OCI-LY7 (cell line): ENCODE results near the gene UGT1A4. TPM values are rescaled to one million over a fixed set of nuclear protein-coding genes. Genes with fewer than 3 reads are reported as not detected.

Experiments used
- BruUV-seq: library from RNA; stranded (reverse); fragments of 400-500 nt; replicated peaks from 2 replicates; lab custom pipeline; 2021; lab: Mats Ljungman, UMichigan
- CTCF ChIA-PET: fragments of 300-600 bp; sonication (Branson Sonifier 250); formaldehyde crosslinking; loops from one replicate; lab custom pipeline; 2022; ENCODE audit warnings: antibody characterized with exemption; ENCODE audit not compliant: unreplicated experiment; lab: Charles Lee
- POLR2A ChIA-PET: fragments of 300-600 bp; sonication (Branson Sonifier 250); formaldehyde crosslinking; loops from one replicate; lab custom pipeline; 2022; ENCODE audit warnings: antibody characterized with exemption; lab: Charles Lee
- DNase-seq: peaks from one replicate; pipeline ENCODE4 v3.0.0-alpha.2; 2015; ENCODE audit warnings: low spot score
- H2AFZ ChIP-seq: fragments of 200-600 bp; sonication (generic), shearing (Covaris generic); 2 replicates; pipeline ENCODE4 v1.6.1; 2014; ENCODE audit warnings: mild to moderate bottlenecking, antibody characterized with exemption, low read length, moderate library complexity
- H3K27ac ChIP-seq: fragments of 200-600 bp; sonication (generic); 2 replicates; pipeline ENCODE4 v1.5.1; 2014; ENCODE audit warnings: mixed run types, low read depth, mild to moderate bottlenecking, moderate library complexity, low read length, inconsistent platforms; ENCODE audit not compliant: poor library complexity, severe bottlenecking
- H3K36me3 ChIP-seq: fragments of 200-600 bp; sonication (generic); 2 replicates; pipeline ENCODE4 v1.6.1; 2014; ENCODE audit warnings: mild to moderate bottlenecking, antibody characterized with exemption, low read length, moderate library complexity, mixed read lengths; ENCODE audit not compliant: insufficient read depth
- H3K4me1 ChIP-seq: fragments of 200-600 bp; sonication (generic); 2 replicates; pipeline ENCODE4 v1.5.1; 2014; ENCODE audit warnings: mild to moderate bottlenecking, low read length; ENCODE audit not compliant: insufficient read depth, poor library complexity, severe bottlenecking
- H3K4me2 ChIP-seq: fragments of 200-600 bp; sonication (generic); 2 replicates; pipeline ENCODE4 v1.6.1; 2014; ENCODE audit warnings: mild to moderate bottlenecking, low read length
- H3K4me3 ChIP-seq: fragments of 200-600 bp; sonication (generic); 2 replicates; pipeline ENCODE4 v1.5.1; 2014; ENCODE audit warnings: mild to moderate bottlenecking, low read depth, low read length; ENCODE audit not compliant: poor library complexity, severe bottlenecking
- H3K79me2 ChIP-seq: fragments of 200-600 bp; sonication (generic); 2 replicates; pipeline ENCODE4 v1.6.1; 2016; ENCODE audit warnings: low read depth, mild to moderate bottlenecking, low read length, moderate library complexity, mixed read lengths; ENCODE audit not compliant: insufficient read depth
- H3K9me2 ChIP-seq: fragments of 200-600 bp; sonication (generic); 2 replicates; pipeline ENCODE4 v1.6.1; 2016; ENCODE audit warnings: mild to moderate bottlenecking, low read length, mixed read lengths; ENCODE audit not compliant: insufficient read depth
- H3K9me3 ChIP-seq: fragments of 200-600 bp; sonication (generic); 2 replicates; pipeline ENCODE4 v1.6.1; 2014; ENCODE audit warnings: mild to moderate bottlenecking, mixed run types, low read length, mixed read lengths
- H4K20me1 ChIP-seq: fragments of 200-600 bp; sonication (generic); 2 replicates; pipeline ENCODE4 v1.6.1; 2014; ENCODE audit warnings: mild to moderate bottlenecking, antibody characterized with exemption, low read length, moderate library complexity, mixed read lengths; ENCODE audit not compliant: insufficient read depth
- EZH2phosphoT487 ChIP-seq: fragments of 200-600 bp; sonication (generic); IDR thresholded peaks from 2 replicates; pipeline ENCODE4 v1.6.1; 2018; ENCODE audit warnings: low read depth, borderline replicate concordance, mild to moderate bottlenecking, mixed run types, antibody characterized with exemption, low read length, moderate library complexity, mixed read lengths
- intact Hi-C: fragments of 100-400 bp; cut with micrococcal nuclease; formaldehyde crosslinking; loops from one replicate; pipeline ENCODE4 v1.10.0; 2022; ENCODE audit not compliant: unreplicated experiment
- total RNA-seq, 2 experiments: library from RNA; depleted of rRNA in 1 of 2; stranded (reverse); fragments of >200 nt in 1 of 2; shearing (Covaris generic) in 1 of 2; gene quantifications; 2 replicates each; pipeline ENCODE4 v1.2.3, GENCODE V29; 2014 to 2022
- TF ChIP-seq, protein P1 (sequence below): fragments of 200-600 bp; sonication (generic); conservative IDR thresholded peaks from 2 replicates; pipeline ENCODE4 v1.5.1; 2014; ENCODE audit warnings: mild to moderate bottlenecking, antibody characterized with exemption, low read length, moderate library complexity, mixed read lengths

The UGT1A4 gene
- total RNA-seq, 2 experiments from 2014 or later: not detected

- intact Hi-C loops: no loop called here
- no peaks in the 10 kb centered on the region for H3K4me1 ChIP-seq
- no peak overlapping the region for H3K4me2 ChIP-seq
- H4K20me1 ChIP-seq: no peaks in the 10 kb centered on the region
- no peak for DNase-seq
- H3K9me2 ChIP-seq: no peaks in the 10 kb centered on the region
- no peaks in the 10 kb centered on the region for H3K9me3 ChIP-seq
- no peak overlapping the region for H3K27ac ChIP-seq
- no peaks in the 10 kb centered on the region for H3K36me3 ChIP-seq
- no peaks in the 10 kb centered on the region for H3K79me2 ChIP-seq
- TF ChIP-seq EZH2phosphoT487: no peak
- TF ChIP-seq, protein P1, sequence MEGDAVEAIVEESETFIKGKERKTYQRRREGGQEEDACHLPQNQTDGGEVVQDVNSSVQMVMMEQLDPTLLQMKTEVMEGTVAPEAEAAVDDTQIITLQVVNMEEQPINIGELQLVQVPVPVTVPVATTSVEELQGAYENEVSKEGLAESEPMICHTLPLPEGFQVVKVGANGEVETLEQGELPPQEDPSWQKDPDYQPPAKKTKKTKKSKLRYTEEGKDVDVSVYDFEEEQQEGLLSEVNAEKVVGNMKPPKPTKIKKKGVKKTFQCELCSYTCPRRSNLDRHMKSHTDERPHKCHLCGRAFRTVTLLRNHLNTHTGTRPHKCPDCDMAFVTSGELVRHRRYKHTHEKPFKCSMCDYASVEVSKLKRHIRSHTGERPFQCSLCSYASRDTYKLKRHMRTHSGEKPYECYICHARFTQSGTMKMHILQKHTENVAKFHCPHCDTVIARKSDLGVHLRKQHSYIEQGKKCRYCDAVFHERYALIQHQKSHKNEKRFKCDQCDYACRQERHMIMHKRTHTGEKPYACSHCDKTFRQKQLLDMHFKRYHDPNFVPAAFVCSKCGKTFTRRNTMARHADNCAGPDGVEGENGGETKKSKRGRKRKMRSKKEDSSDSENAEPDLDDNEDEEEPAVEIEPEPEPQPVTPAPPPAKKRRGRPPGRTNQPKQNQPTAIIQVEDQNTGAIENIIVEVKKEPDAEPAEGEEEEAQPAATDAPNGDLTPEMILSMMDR: no peak
- no peak overlapping the region for H3K4me3 ChIP-seq
- ChIA-PET POLR2A (no interaction called here), CTCF (no interaction called here)
- BruUV-seq: no TSS peak
- H2AFZ ChIP-seq: no peak overlapping the region
Measured at GRCh38 chr2:233792720-233793119, 74.2 kb downstream of the UGT1A4 start.

DNA sequence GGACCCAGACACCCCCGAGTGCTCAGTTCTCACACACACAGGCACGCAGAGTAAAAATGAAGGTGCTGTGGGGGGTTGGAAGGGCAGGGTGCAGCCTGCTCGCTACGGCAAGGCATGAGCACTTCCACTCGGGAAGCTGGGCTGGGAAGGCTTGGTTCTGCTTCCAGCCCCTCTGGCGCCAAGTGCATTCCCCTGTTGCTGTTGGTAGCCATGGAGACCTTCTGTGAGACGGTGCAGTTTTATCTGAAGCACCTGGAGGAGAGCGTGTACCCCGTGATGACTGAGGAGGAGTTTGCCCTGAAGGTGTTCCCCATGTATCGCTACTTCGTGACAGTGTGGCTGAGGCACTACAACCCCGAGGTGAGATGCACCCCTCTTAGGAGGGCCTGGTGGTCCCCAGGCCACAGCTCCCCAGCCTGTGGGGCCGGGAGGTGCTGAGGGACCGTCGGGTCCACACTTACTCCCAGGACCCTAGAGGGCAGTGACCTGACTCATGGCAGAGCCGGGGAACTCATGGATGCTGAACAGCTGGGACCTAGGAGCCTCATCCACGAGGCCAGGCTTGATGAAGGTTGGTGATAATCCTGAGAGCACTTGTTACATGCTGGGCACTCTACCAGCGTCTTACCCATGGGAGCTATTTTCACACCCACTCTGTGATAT lies 75.1 kb downstream of the UGT1A4 start:
- no peaks in the 10 kb centered on the region for H3K79me2 ChIP-seq
- CTCF ChIA-PET: interaction anchor here (0.6 kb wide), 1 partner anchor 1444 kb away, joined by 3 read pairs; no protein-coding TSS in a partner anchor
- H3K36me3 ChIP-seq: no peaks in the 10 kb centered on the region
- H2AFZ ChIP-seq: no peak overlapping the region
- intact Hi-C loops: no loop called here
- H3K9me3 ChIP-seq: no peaks in the 10 kb centered on the region
- POLR2A ChIA-PET: no interaction called here
- no peaks in the 10 kb centered on the region for H3K9me2 ChIP-seq
- TF ChIP-seq EZH2phosphoT487: no peak
- TF ChIP-seq, protein P1: no peak
- no peaks in the 10 kb centered on the region for H4K20me1 ChIP-seq
- H3K4me2 ChIP-seq: no peak overlapping the region
- no peaks in the 10 kb centered on the region for H3K4me1 ChIP-seq
- DNase-seq: no peak
- no peak overlapping the region for H3K27ac ChIP-seq
- no peak overlapping the region for H3K4me3 ChIP-seq
- BruUV-seq: no TSS peak

DNA sequence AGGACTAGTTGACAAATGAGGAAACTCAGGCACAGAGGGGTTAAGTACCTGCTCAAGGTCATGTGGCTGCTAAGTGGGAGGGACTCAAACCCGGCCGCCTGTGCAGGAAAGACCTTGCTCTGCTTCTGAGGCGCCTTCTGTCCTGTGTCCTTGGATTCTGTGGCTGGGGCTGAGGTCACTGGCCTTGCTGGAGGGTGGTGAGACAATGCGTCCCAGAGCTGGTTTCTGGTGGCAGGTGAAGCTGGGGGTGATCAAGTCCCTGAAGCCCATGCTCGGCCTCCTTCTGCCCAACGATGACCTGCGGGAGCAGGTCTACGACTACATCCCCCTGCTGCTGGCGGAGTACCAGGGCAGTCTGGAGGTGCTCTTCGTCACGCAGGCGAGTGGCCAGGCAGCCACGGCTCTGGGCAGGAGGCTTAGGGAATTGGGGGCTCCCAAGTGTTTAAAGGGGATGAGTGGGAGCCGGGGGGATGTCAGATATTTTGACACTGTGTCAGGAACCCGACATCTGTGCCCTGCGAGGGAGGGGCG lies 75.7 kb downstream of the UGT1A4 start:
- intact Hi-C loops: no loop called here
- H2AFZ ChIP-seq: no peak overlapping the region
- no peaks in the 10 kb centered on the region for H3K79me2 ChIP-seq
- H3K4me1 ChIP-seq: no peaks in the 10 kb centered on the region
- H4K20me1 ChIP-seq: no peaks in the 10 kb centered on the region
- BruUV-seq: no TSS peak
- H3K9me2 ChIP-seq: no peaks in the 10 kb centered on the region
- TF ChIP-seq, protein P1: no peak
- no peak for TF ChIP-seq EZH2phosphoT487
- no peak overlapping the region for H3K27ac ChIP-seq
- ChIA-PET CTCF (interaction anchor here (0.6 kb wide), 1 partner anchor 1445 kb away, joined by 3 read pairs; no protein-coding TSS in a partner anchor), POLR2A (no interaction called here)
- no peak overlapping the region for H3K4me3 ChIP-seq
- no peak overlapping the region for H3K4me2 ChIP-seq
- DNase-seq: no peak
- H3K36me3 ChIP-seq: no peaks in the 10 kb centered on the region
- no peaks in the 10 kb centered on the region for H3K9me3 ChIP-seq
